GM19328 (cell line): Measurements from ENCODE around the gene TBC1D8.
"Not testable (repeated sequence)": the region's sequence is repeated elsewhere in the genome, so short reads cannot be mapped to it uniquely, and the experiment has no call there.

Experiments
- ATAC-seq: cut with Tn5 transposase; IDR thresholded peaks from one replicate; pipeline ENCODE4 v1.9.1; 2021; ENCODE audit warnings: mild to moderate bottlenecking, moderate library complexity; ENCODE audit not compliant: unreplicated experiment

Gene TBC1D8

GRCh38 chr2:101080211-101081068 lies 70.7 kb downstream of the TBC1D8 start:
- no peak for ATAC-seq

DNA sequence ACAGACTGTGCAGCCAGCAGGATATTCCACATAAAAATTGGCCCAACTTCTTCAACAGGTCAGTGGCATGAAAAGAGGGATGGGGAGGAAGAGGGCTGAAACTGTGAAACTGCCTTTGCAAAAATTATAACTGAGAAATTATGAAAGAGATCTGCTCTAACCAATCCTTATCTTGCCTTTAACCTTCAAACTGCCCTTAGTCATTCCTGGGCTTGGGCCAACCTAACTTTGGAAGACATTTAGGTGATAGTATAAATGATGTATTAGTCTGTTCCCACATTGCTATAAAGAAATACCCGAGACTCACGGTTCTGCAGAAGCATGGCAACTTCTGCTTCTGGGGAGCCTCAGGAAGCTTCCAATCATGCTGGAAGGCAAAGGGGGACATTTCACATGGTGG lies 74.6 kb downstream of the TBC1D8 start:
- ATAC-seq = no peak

- ATAC-seq = no peak
Measured at GRCh38 chr2:101064868-101065549, 86.2 kb downstream of the TBC1D8 start.

DNA sequence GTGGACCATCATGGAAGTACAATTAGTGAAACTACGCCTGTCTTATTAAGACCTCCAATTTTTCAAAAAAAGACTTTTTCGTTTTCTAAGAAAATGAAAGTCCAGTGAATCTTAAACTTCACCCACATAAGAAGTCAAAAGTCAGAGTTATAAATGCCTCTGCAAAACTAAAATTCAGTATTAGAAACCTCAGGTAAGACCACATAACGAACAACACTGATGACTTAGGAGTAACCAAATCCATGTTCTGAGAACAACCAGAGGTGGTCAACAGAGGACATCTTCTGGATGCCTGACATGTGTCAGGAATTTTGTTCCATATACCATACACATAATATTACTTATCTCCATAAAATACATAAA lies 86.7 kb downstream of the TBC1D8 start:
- no peak for ATAC-seq

DNA sequence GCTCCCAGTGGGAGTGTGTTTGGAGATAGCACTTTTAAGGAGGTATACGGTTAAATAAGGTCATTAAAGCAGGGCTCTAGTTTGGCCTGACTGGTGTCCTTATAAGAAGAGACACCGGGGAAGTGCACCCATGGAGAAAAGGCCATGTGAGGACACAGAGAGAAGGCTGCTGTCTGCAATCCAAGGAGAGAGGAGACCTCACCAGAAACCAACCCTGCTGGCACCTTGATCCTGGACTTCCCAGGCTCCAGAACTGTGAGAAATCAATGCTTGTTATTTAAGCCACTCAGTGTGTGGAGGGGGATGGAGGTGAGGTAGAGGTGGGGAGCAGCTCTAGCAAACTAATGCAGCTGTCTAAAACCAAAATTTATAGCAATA lies 87.1 kb downstream of the TBC1D8 start:
- no peak for ATAC-seq

DNA sequence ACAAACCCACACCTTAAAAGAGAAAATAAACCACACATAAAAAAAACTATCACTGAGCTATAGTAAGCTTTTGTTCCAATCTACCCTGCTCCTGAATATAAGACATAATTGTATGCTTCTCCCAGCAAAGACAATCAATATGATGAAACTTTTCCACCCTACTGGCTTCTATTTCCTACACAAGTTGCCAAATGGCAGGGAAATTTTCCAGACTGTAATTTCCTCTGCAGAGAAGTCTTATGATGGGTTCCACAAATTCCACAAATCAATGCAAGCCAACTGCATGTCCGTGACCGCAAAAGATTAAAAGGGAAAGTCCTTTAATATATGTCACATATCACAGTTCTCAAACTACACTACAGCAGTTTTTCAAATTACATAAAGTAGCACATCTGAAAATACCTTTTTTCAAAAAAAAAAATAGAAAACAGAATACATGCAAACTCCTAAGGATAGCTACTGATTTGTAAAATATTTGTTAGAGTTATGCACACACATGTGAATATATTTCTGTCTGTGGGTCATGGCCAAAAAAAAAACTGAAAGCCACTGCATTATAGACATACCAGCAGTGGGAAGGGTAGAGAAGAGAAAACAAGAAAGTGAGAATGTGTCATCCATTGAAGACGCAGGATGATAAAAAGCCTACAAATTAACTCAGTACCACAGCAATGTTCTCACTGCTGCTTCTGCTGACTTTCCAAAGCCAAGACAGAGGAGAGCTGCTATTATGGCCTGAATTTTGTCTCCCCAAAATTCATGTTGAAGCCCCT lies 87.6 kb downstream of the TBC1D8 start:
- ATAC-seq = no peak

DNA sequence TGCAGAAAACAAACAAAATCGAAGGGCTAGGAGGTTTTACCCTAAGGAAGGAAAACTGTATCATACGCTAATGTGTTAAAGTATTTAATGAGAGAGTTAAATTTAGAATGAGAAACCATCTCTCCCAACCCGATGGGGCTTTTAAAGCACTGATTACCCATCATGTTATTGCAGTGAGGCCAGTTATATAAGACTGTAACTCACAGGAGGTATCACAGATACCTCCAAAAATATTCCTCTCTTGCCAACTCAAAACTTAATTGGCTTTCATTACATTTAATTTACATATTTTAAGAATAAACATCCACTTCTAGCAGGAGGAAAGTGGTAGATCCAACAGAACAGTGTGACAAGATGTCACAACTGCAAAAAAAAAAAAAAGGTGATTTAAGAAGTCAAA lies 92.8 kb downstream of the TBC1D8 start:
- ATAC-seq = no peak

DNA sequence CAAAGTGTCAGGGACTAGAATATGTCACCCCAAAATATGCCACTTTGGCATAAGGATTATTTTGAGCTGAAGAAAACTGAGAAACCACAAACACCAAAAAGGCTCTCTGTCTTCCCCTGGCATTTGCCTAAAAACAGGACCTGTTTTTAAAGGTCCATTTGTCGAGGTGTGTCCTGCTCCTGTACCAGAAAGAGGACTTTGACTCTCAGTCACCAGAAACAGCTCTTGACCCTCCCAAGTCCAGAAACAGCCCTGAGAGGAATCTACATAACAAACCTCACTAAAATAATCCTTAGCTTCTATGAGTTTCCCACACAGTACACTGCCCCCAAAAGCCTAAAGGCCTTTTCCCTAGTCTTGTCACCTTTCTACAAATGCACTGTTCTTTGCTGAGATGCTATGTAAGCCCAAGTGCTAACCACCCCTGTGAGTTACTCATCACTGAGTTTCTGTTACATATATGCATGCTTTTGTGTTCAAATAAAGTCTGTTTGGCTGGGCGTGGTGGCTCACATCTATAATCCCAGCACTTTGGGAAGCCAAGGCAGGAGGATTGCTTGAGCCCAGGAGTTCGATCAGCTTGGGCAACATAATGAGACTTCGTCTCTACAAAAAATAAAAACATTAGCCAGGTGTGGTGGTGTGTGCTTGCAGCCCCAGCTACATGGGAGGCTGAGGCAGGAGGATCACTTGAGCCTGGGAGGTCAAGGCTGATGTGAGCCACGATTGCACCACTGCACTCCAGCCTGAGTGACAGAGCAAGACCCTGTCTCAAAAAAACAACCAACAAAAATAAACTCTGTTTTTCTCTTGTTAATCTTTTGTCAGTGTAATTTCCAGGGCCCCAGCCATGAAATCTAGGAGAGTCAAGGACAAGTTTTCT lies 93.9 kb downstream of the TBC1D8 start:
- no peak for ATAC-seq

DNA sequence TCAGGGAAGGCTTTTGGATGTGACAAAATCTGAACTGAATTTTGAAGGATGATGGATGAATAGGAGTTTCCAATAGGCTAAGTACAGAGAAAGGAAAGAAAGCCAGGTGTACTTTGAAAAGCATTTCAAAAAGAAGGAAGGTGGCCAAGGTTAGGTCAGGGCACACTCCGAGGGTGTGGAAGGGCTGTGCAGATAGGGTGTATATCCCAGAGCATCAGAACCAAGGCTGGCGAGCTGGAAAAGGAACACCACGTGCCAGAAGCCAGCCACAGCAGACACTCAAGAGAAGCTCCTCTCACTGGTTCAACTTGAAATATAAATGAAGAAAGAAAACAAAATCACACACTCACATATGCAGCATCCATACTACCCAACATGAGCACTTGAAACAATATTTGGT lies 98.1 kb downstream of the TBC1D8 start:
- no peak for ATAC-seq

DNA sequence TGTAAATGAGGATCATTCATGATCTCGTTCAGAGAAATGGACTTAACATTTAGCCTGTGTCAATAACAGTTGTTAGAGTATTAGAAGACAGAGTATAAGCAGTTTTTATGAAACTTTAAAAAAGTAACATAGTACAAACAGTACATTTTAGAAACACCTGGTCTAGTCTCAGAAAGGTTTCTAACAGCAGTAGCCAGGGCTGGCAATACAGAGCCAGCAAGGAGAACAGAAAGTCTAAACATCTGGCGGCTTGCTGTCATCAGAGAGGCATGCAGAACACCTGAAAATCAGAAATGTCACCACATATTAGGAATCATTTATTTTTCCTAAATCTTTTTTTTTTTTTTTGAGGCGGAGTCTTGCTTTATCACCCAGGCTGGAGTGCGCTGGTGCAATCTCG lies 99.0 kb downstream of the TBC1D8 start:
- no peak for ATAC-seq

- not testable (repeated sequence) for ATAC-seq
Measured at GRCh38 chr2:101050886-101051285, 100.3 kb downstream of the TBC1D8 start.

GRCh38 chr2:101048756-101049155 lies 102.4 kb downstream of the TBC1D8 start:
- no peak for ATAC-seq

GRCh38 chr2:101047774-101048173 lies 103.4 kb downstream of the TBC1D8 start:
- no peak for ATAC-seq

DNA sequence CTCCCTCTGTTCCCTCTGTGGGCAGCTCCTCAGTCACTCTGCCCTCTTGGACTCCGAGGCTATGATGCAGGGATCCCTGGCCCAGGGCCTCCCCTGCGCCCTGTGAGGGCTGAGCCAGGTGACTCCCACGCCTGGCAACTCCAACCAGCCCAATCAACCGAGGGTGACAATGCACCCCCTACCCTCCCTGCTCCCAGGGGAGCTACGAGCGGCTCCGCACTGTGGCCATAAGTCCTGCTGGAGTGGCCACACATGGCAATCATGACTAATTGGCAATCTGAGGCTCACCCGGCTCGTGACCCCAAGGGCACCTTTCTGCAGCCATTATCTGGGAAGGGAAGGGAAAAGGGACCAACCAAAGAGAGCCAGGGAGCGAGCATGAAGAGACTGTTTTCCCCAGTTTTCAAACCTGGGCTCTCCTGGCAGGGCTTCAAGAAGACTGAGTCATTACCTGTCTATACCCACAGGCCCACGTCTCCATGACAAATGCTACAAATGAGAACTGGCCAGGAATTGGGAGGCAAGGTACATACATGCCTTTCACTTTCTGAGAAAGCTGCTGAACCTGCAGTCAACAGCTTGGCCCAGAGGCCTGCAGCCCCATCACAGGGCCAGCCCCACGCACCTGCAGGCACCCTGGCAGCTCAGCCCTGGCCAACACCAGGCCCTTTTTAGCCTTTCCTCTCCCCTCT lies 104.0 kb downstream of the TBC1D8 start:
- ATAC-seq = no peak

GRCh38 chr2:101045330-101045729 lies 105.9 kb downstream of the TBC1D8 start:
- no peak for ATAC-seq

DNA sequence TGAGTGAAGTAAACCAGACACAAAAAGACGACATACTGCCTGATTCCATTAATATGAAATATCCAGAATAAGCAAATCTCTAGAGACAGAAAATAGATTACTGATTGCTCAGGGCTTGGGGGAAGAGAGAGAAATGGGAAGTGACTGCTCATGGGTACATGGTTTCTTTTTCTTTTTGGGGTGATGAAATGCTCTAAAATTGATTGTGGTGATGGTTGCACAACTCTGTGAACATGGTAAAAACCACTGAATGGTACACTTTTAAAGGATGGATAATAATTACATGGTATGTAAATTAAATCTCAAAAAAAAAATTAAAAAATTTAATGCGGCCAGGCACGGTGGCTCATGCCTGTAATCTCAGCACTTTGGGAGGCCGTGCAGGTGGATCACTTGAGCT lies 109.8 kb downstream of the TBC1D8 start:
- no peak for ATAC-seq

DNA sequence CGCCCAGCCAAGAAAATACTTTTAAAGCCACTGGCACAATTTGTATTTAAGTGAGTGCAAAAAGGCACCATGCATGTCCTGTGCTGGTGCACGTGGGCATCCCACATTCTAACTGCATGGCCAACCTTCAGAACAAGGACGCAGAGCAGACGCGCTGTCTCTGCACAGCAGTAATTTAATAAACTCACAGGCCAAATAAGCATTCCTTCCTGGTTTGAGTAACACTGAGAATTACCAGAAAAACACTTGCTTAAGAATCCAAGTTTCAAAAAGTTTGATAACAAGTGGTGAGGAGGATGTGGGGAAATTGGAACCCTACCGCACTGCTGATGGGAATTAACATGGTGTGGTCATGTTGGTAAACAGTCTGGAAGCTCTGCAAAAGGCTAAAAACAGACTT lies 110.4 kb downstream of the TBC1D8 start:
- ATAC-seq = no peak

DNA sequence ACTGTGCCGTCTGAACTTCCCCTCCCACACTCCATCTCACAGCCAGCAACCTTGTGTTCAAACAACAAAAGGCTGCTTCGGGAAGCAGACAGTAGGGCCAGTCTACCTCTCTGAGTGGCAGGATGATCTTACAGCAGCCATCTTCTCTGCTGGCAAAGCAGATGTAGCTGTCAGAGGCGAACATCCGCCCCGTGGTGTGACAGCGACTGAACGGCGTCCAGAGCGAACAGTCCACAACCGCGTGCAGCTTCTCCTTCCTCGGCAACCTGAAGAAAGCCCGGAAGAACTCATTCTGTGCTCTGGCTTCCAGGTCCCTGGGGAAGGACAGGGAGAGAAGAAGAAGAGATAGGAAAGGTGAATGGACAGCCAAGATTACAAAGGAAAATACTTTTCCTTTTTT lies 111.1 kb downstream of the TBC1D8 start:
- no peak for ATAC-seq

- no peak for ATAC-seq
Measured at GRCh38 chr2:101038455-101039255, 112.5 kb downstream of the TBC1D8 start.
